ENCODE measurements around the gene B4GALNT3. TPM values are rescaled to one million over a fixed set of nuclear protein-coding genes. Genes with fewer than 3 reads are reported as not detected.

The B4GALNT3 gene
- total RNA-seq, 4 donors from 2014 or later: 9.1 to 30.3 (median 12.5) TPM

- TF ChIP-seq CTCF (IDR thresholded peaks at IDR 0.05): no peak
- no peak for TF ChIP-seq POLR2A (IDR thresholded peaks at IDR 0.05)
- no peaks in the 10 kb centered on the region for H3K4me1 ChIP-seq
- DNase-seq: no peak
- H3K4me3 ChIP-seq: no peak overlapping the region
- H3K27me3 ChIP-seq: no peaks in the 10 kb centered on the region
- no peak overlapping the region for H3K27ac ChIP-seq
- H3K36me3 ChIP-seq: no peaks in the 10 kb centered on the region
- H3K9me3 ChIP-seq: no peaks in the 10 kb centered on the region
Measured at GRCh38 chr12:480831-481816, 21.4 kb downstream of the B4GALNT3 start.

GRCh38 chr12:482061-482460, 22.3 kb downstream of the B4GALNT3 start:
- Histone ChIP-seq H3K4me1 (no peaks in the 10 kb centered on the region), H3K4me3 (no peak overlapping the region), H3K36me3 (no peaks in the 10 kb centered on the region), H3K9me3 (no peaks in the 10 kb centered on the region), H3K27ac (no peak overlapping the region), H3K27me3 (no peaks in the 10 kb centered on the region)
- TF ChIP-seq POLR2A (IDR thresholded peaks at IDR 0.05) (no peak), CTCF (IDR thresholded peaks at IDR 0.05) (no peak)
- no peak for DNase-seq

GRCh38 chr12:484096-484495, 24.4 kb downstream of the B4GALNT3 start:
- Histone ChIP-seq H3K4me3 (no peak overlapping the region), H3K36me3 (no peaks in the 10 kb centered on the region)

GRCh38 chr12:490260-490659, 30.5 kb downstream of the B4GALNT3 start:
- no peak for DNase-seq
- H3K27me3 ChIP-seq: no peaks in the 10 kb centered on the region
- H3K9me3 ChIP-seq: no peaks in the 10 kb centered on the region
- no peaks in the 10 kb centered on the region for H3K4me1 ChIP-seq
- no peak overlapping the region for H3K4me3 ChIP-seq
- H3K36me3 ChIP-seq: no peaks in the 10 kb centered on the region
- no peak overlapping the region for H3K27ac ChIP-seq
- TF ChIP-seq POLR2A (IDR thresholded peaks at IDR 0.05) (no peak), CTCF (IDR thresholded peaks at IDR 0.05) (no peak)

More at GRCh38 chr12:484096-484495, 24.4 kb downstream of the B4GALNT3 start:
- TF ChIP-seq POLR2A (IDR thresholded peaks at IDR 0.05): no peak
- no peak for TF ChIP-seq CTCF (IDR thresholded peaks at IDR 0.05)
- DNase-seq: no peak
- no peaks in the 10 kb centered on the region for H3K9me3 ChIP-seq
- H3K27me3 ChIP-seq: no peaks in the 10 kb centered on the region
- no peak overlapping the region for H3K27ac ChIP-seq
- no peaks in the 10 kb centered on the region for H3K4me1 ChIP-seq

- H3K27ac ChIP-seq: no peak overlapping the region
- H3K4me1 ChIP-seq: no peaks in the 10 kb centered on the region
- no peak for TF ChIP-seq POLR2A (IDR thresholded peaks at IDR 0.05)
- no peak for TF ChIP-seq CTCF (IDR thresholded peaks at IDR 0.05)
- no peak overlapping the region for H3K4me3 ChIP-seq
- no peaks in the 10 kb centered on the region for H3K36me3 ChIP-seq
- no peaks in the 10 kb centered on the region for H3K9me3 ChIP-seq
- H3K27me3 ChIP-seq: no peaks in the 10 kb centered on the region
- DNase-seq: no peak
Measured at GRCh38 chr12:495466-495865, 35.7 kb downstream of the B4GALNT3 start.
